Stimulated activated CD8-positive, alpha-beta memory T cell treated with anti-CD3 and anti-CD28 coated beads, Interleukin-15, amount 100 ng/mL, for 1 hour (primary cell): ENCODE measurements around the gene EPB41L3.

Source experiments
- DNase-seq: peaks from one replicate; pipeline ENCODE4 v3.0.0-alpha.2; 2020; ENCODE audit warnings: low read depth

EPB41L3 gene

GRCh38 chr18:5451871-5452270, 91.9 kb downstream of the EPB41L3 start:
- DNase-seq = no peak

- DNase-seq = no peak
Measured at GRCh38 chr18:5451150-5451549, 92.6 kb downstream of the EPB41L3 start.

- DNase-seq = no peak
Measured at GRCh38 chr18:5449858-5450509, 93.8 kb downstream of the EPB41L3 start.

GRCh38 chr18:5447442-5447841, 96.4 kb downstream of the EPB41L3 start:
- DNase-seq = no peak

- DNase-seq = no peak
Measured at GRCh38 chr18:5444847-5445246, 99.0 kb downstream of the EPB41L3 start.

GRCh38 chr18:5444269-5444668, 99.5 kb downstream of the EPB41L3 start:
- DNase-seq = no peak

GRCh38 chr18:5439986-5440696, 103.7 kb downstream of the EPB41L3 start:
- DNase-seq = no peak

GRCh38 chr18:5434425-5434824, 109.4 kb downstream of the EPB41L3 start:
- no peak for DNase-seq

GRCh38 chr18:5431836-5432575, 111.8 kb downstream of the EPB41L3 start:
- DNase-seq = no peak

- DNase-seq = no peak
Measured at GRCh38 chr18:5430131-5430530, 113.7 kb downstream of the EPB41L3 start.

GRCh38 chr18:5429681-5430080, 114.1 kb downstream of the EPB41L3 start:
- no peak for DNase-seq

GRCh38 chr18:5425721-5426120, 118.1 kb downstream of the EPB41L3 start:
- no peak for DNase-seq

GRCh38 chr18:5424903-5425664, 118.7 kb downstream of the EPB41L3 start:
- DNase-seq = no peak

GRCh38 chr18:5422626-5423025, 121.2 kb downstream of the EPB41L3 start:
- DNase-seq = no peak

GRCh38 chr18:5421981-5422380, 121.8 kb downstream of the EPB41L3 start:
- no peak for DNase-seq

- DNase-seq = no peak
Measured at GRCh38 chr18:5420906-5421305, 122.9 kb downstream of the EPB41L3 start.

- no peak for DNase-seq
Measured at GRCh38 chr18:5419601-5420000, 124.2 kb downstream of the EPB41L3 start.

- no peak for DNase-seq
Measured at GRCh38 chr18:5419030-5419429, 124.8 kb downstream of the EPB41L3 start.

- no peak for DNase-seq
Measured at GRCh38 chr18:5417342-5417741, 126.5 kb downstream of the EPB41L3 start.

GRCh38 chr18:5416112-5416511, 127.7 kb downstream of the EPB41L3 start:
- no peak for DNase-seq

GRCh38 chr18:5415665-5416064, 128.1 kb downstream of the EPB41L3 start:
- no peak for DNase-seq

- no peak for DNase-seq
Measured at GRCh38 chr18:5415031-5415430, 128.8 kb downstream of the EPB41L3 start.
